ENCODE data around the gene MT4. TPM values are rescaled to one million over a fixed set of nuclear protein-coding genes. Genes with fewer than 3 reads are reported as not detected.

The MT4 gene
- polyA plus RNA-seq, 1 of the 3 experiments (the other 2 are of a cell fraction) = not detected

DNA sequence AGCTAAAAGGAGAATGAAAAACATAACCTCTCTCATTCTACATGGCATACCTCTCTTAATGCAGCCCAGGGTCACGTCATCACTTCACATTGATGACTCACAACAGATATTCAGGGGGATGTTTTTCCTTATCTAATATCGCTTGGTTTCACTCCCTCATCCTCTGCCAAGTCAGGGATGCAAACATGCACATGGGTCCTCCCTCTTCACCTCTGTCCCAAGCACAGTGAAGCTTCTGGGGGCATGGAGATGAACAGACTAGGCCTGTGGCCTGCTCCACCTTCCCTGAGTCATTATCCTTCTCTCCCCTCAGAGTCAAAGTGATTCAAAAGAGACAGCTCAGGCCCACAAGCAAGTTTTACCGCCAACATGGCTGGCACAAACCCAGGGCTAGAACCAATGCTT lies 41.2 kb downstream of the MT4 start:
- Histone ChIP-seq H3K4me2 (peak overlapping the region; percentile 88), H3K4me3 (ENCODE audit: low read depth in 2 of 2, low read length in 1 of 2) (no peak overlapping the region), H3K36me3 (replicated peaks in 1 of 2; ENCODE audit: control insufficient read depth in 1 of 2, insufficient read depth in 2 of 2, low read length in 1 of 2) (no peaks in the 10 kb centered on the region), H3K27me3 (ENCODE audit: insufficient read depth) (no peaks in the 10 kb centered on the region), H3K4me1 (ENCODE audit: control insufficient read depth in 1 of 2, insufficient read depth in 2 of 2, low read depth in 1 of 2, low read length in 1 of 2) (peaks cover 31 to 40% of the 10 kb centered on the region in 2 experiments; a peak in 3 of 4 replicates), H3K27ac (ENCODE audit: low read depth in 2 of 2, low read length in 1 of 2) (peak overlapping the region; percentile 86 to 96; a peak in 3 of 4 replicates), H2AFZ (ENCODE audit: low read depth) (peak overlapping the region; percentile 43; the same call in 1 of the 2 replicates), H3K9me3 (no peaks in the 10 kb centered on the region), H3K9ac (peak overlapping the region; percentile 90), H3K79me2 (ENCODE audit: insufficient read depth) (peaks cover 23% of the 10 kb centered on the region), H4K20me1 (ENCODE audit: insufficient read depth) (no peaks in the 10 kb centered on the region; the same call in 1 of the 2 replicates), H3F3A (replicated peaks; ENCODE audit: insufficient read depth) (peaks cover 54% of the 10 kb centered on the region), H3K9me2 (no peaks in the 10 kb centered on the region)
- ChIA-PET CTCF (interaction anchor here (1.1 to 8.2 kb wide), 5 partner anchors 13 to 184 kb away, joined by 3 to 138 read pairs (median 3); no protein-coding TSS in a partner anchor), POLR2A (no interaction called here)
- TF ChIP-seq RAD21 (IDR thresholded peaks at IDR 0.05; ENCODE audit: low read length) (no peak), YY1 (IDR thresholded peaks at IDR 0.05; ENCODE audit: low read depth) (no peak), TEAD4 (IDR thresholded peaks at IDR 0.05; ENCODE audit: borderline replicate concordance, insufficient read depth) (no peak), ELF1 (IDR thresholded peaks at IDR 0.05) (no peak), EP300 (IDR thresholded peaks at IDR 0.05; ENCODE audit: borderline replicate concordance in 1 of 2, low read depth in 1 of 2, low read length in 1 of 2) (no peak), GATA2 (CRISPR knock-in tag; IDR thresholded peaks at IDR 0.05) (no peak), NFIC (IDR thresholded peaks at IDR 0.05; ENCODE audit: borderline replicate concordance) (peak; percentile 69), RFX5 (IDR thresholded peaks at IDR 0.05; ENCODE audit: low read length) (no peak), FOXJ3 (CRISPR knock-in tag; IDR thresholded peaks at IDR 0.05) (no peak), JUND (IDR thresholded peaks at IDR 0.05) (peak; percentile 36; the same call in 1 of the 2 replicates), FOSL2 (IDR thresholded peaks at IDR 0.05; ENCODE audit: borderline replicate concordance, low read depth) (peak; percentile 61; the same call in 1 of the 2 replicates), RCOR1 (IDR thresholded peaks at IDR 0.05; ENCODE audit: low read length) (no peak), TCF12 (IDR thresholded peaks at IDR 0.05) (peak; percentile 47; the same call in 1 of the 2 replicates), NRF1 (IDR thresholded peaks at IDR 0.05; ENCODE audit: low read depth, low read length) (no peak), SIN3A (IDR thresholded peaks at IDR 0.05; ENCODE audit: borderline replicate concordance, low read depth, low read length) (0 out of 2 replicates have a peak, but pooled peaks have one; percentile 21)
- TF ChIP-seq, protein P1, sequence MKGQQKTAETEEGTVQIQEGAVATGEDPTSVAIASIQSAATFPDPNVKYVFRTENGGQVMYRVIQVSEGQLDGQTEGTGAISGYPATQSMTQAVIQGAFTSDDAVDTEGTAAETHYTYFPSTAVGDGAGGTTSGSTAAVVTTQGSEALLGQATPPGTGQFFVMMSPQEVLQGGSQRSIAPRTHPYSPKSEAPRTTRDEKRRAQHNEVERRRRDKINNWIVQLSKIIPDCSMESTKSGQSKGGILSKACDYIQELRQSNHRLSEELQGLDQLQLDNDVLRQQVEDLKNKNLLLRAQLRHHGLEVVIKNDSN (IDR thresholded peaks at IDR 0.05; ENCODE audit: borderline replicate concordance, low read depth) = no peak
- TF ChIP-seq, protein P2, sequence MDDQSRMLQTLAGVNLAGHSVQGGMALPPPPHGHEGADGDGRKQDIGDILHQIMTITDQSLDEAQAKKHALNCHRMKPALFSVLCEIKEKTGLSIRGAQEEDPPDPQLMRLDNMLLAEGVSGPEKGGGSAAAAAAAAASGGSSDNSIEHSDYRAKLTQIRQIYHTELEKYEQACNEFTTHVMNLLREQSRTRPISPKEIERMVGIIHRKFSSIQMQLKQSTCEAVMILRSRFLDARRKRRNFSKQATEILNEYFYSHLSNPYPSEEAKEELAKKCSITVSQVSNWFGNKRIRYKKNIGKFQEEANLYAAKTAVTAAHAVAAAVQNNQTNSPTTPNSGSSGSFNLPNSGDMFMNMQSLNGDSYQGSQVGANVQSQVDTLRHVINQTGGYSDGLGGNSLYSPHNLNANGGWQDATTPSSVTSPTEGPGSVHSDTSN (IDR thresholded peaks at IDR 0.05) = no peak; the same call in 1 of the 2 replicates
- TF ChIP-seq, protein P3, sequence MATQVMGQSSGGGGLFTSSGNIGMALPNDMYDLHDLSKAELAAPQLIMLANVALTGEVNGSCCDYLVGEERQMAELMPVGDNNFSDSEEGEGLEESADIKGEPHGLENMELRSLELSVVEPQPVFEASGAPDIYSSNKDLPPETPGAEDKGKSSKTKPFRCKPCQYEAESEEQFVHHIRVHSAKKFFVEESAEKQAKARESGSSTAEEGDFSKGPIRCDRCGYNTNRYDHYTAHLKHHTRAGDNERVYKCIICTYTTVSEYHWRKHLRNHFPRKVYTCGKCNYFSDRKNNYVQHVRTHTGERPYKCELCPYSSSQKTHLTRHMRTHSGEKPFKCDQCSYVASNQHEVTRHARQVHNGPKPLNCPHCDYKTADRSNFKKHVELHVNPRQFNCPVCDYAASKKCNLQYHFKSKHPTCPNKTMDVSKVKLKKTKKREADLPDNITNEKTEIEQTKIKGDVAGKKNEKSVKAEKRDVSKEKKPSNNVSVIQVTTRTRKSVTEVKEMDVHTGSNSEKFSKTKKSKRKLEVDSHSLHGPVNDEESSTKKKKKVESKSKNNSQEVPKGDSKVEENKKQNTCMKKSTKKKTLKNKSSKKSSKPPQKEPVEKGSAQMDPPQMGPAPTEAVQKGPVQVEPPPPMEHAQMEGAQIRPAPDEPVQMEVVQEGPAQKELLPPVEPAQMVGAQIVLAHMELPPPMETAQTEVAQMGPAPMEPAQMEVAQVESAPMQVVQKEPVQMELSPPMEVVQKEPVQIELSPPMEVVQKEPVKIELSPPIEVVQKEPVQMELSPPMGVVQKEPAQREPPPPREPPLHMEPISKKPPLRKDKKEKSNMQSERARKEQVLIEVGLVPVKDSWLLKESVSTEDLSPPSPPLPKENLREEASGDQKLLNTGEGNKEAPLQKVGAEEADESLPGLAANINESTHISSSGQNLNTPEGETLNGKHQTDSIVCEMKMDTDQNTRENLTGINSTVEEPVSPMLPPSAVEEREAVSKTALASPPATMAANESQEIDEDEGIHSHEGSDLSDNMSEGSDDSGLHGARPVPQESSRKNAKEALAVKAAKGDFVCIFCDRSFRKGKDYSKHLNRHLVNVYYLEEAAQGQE (IDR thresholded peaks at IDR 0.05; ENCODE audit: low read depth, low read length) = no peak
- WGBS (ENCODE audit: low lambda C conversion rate) = 31% methylated on average over 3 of the region's 3 CpGs
- DNase-seq = no peak
